Sigmoid colon (tissue), 4 donors: Measurements from ENCODE around the gene TTC31.

Experiments
- CTCF ChIP-seq, 4 experiments: fragments of 450-650 bp in 3 of 4; fragments of 200-600 bp in 1 of 4; IDR thresholded peaks; one replicate each; pipeline ENCODE4 v1.5.1; 2016 to 2019; ENCODE audit warnings: antibody characterized with exemption in 4 of 4, mild to moderate bottlenecking in 3 of 4, moderate library complexity in 2 of 4
- POLR2A ChIP-seq, 2 donors: fragments of 450-650 bp; IDR thresholded peaks; one replicate each; pipeline ENCODE4 v1.6.1; 2016; ENCODE audit warnings: antibody characterized with exemption in 2 of 2, mild to moderate bottlenecking in 2 of 2, moderate library complexity in 2 of 2
- POLR2AphosphoS5 ChIP-seq, 4 donors: sonication (generic); formaldehyde crosslinking; IDR thresholded peaks; one replicate each; pipeline ENCODE4 v1.6.1; 2017; ENCODE audit warnings: antibody characterized with exemption in 4 of 4

DNA sequence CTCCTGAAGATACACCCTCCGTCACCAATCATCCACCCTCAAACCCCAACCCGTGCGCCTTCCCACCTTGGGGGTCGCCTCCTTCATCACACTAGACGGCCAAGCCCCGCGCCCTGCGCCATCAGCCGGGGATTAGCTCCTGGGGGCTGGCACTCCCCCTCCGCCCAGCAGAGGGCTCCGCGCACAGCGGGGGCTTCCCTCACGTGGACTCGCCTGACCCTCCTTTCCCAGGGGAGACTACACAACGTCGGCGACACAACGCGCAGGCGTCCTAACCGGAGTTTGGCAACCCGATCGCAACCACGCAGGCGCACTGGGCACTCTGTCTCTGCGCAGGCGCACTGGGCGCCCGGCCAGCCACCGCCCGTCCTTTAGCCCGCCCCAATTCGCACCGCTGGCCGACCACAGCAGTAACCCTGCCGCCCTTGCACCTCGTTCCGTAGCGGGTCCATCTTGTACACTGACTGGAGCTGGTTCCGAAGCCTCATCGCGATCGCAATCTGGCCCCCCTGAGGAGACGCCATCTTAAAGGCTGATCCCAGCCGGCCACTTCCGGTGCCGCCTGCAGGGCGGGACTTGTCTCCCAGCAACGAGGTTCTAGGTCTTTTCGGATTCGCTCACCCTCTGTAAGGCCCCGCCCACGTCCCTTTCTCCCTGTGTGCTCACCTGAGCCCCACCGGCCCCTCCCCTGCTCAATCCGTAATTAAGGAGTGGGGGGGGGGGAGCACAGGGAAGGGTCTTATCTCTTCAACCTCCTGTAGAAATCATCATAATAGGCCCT is 24.5 kb downstream of the TTC31 start, which contains the start of gene PCGF1:
- TF ChIP-seq CTCF (IDR thresholded peaks at IDR 0.05) (peak in 2 of 4 experiments; percentile 12 to 17), POLR2A (IDR thresholded peaks at IDR 0.05) (no peak), POLR2AphosphoS5 (IDR thresholded peaks at IDR 0.05) (peak; percentile 51 to 85 (median 70))
